HCEC 1CT (cell line): ENCODE measurements around the gene PMFBP1.
A peak's percentile ranks its signal among the peaks of the same experiment; 100 is the strongest.

Experiments
- DNase-seq: peaks from one replicate; pipeline ENCODE4 v3.0.0-alpha.2; 2017

PMFBP1 gene

GRCh38 chr16:72129976-72130656 is 41.8 kb downstream of the PMFBP1 start:
- no peak for DNase-seq

DNA sequence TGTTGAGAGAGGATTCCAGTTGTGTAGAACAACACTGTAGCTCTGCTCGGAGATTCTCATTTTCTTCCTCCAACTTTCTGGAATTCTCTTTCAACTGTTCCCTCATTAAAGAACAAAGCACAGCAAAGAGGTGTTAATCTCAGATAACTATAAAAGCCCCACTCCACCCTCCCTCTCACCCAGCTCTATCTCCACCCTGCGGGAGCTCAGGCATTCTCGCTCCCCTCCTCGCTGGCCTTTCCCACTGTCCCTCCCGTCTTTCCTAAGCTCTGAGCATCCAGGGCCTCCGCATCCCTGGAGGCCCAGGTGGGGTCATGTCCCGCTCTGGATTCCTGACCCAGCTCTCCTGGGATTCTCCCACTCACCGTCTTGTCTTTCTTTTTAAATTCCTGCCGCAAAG is 43.3 kb downstream of the PMFBP1 start:
- no peak for DNase-seq

DNA sequence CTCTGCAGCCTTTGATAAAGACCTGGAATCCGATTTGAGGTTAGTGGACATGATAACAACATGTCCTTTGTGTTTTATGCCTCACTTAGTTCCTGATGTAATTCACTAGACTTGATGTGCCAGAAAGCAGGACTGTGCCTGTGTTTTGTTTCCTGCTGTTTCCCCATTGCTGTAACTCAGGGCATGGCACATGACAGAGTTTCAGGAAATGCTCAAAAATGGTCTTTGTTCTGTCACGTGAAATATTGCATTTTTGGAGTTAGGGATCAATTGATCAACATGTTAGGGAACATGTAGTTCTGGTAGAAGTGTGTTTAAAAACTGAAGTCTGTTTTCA is 45.6 kb downstream of the PMFBP1 start:
- no peak for DNase-seq

- DNase-seq, result no peak
These were observed 46.1 kb downstream of the PMFBP1 start for GRCh38 chr16:72125635-72126428.

- DNase-seq, result peak; percentile 62
These were observed 47.0 kb downstream of the PMFBP1 start for GRCh38 chr16:72124761-72125634.

GRCh38 chr16:72124148-72124547 is 47.8 kb downstream of the PMFBP1 start:
- DNase-seq, result no peak

DNA sequence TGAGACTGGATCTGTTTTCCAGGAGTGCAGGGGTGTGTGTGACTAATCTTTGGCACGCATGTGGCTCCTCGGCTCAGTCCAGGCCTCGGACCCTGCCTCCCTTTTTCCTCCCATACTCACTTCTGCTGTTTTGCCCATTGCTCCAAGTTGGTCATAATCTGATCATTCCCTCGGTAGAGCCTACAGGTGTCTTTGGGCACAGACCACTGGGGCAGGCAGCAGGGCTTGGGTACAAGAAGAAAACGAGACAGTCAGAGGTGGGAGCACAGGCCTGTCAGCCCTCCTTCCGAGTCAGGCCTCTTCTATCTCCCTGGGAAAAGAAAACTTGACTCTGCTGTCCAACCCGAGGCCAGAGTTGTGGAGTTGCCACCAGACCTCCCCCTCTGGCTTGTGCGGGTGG is 48.5 kb downstream of the PMFBP1 start:
- no peak for DNase-seq

- DNase-seq, result no peak
These were observed 49.0 kb downstream of the PMFBP1 start for GRCh38 chr16:72122916-72123315.

DNA sequence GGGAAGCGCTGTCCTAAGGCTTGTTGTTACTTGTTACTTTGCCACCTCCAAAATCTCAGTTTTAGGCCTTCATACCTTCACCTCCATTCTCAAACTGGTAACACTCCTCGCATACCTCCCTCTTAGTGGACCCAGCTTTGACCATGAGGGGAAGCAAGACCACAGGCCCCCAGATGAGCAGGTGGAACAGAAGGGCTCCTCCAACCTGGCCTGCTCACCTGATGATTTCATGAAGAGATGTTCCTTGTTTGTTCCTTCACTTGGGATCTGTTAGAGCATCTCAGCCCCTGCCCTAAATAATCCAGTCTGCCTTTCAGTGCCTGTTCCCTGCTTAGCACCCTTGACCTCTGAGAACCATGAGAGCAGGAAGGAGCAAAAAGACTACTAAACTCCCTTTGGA is 49.6 kb downstream of the PMFBP1 start:
- DNase-seq, result no peak

DNA sequence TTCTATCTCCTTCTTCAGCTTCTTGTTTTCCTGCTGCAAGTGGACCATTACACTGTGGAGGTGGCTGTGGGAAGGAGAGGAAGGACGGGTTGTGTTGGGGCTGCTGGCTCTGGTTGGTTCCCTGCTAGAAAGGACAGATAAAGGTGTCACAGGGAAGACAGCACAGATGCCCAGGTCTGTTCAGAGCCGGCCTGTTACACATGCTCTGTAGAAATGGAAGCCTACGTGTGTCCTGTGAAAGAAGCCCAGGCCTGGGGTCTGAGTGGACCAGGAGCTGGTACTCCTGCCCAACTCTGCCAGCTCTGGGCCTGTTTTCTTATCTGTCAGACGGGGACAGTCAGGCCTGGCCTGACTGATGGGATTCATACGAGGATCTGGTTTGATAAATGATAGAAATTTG is 51.9 kb downstream of the PMFBP1 start:
- no peak for DNase-seq

- no peak for DNase-seq
These were observed 58.4 kb downstream of the PMFBP1 start for GRCh38 chr16:72113616-72113945.

- no peak for DNase-seq
These were observed 58.9 kb downstream of the PMFBP1 start for GRCh38 chr16:72112906-72113615.

GRCh38 chr16:72112452-72112792 is 59.5 kb downstream of the PMFBP1 start:
- DNase-seq, result no peak

- no peak for DNase-seq
These were observed 60.1 kb downstream of the PMFBP1 start for GRCh38 chr16:72111657-72112451.

GRCh38 chr16:72110662-72111615 is 61.0 kb downstream of the PMFBP1 start:
- no peak for DNase-seq

- DNase-seq, result no peak
These were observed 61.9 kb downstream of the PMFBP1 start for GRCh38 chr16:72109966-72110530.

GRCh38 chr16:72109300-72109699 is 62.7 kb downstream of the PMFBP1 start:
- no peak for DNase-seq

GRCh38 chr16:72108353-72109102 is 63.4 kb downstream of the PMFBP1 start:
- DNase-seq, result no peak

DNA sequence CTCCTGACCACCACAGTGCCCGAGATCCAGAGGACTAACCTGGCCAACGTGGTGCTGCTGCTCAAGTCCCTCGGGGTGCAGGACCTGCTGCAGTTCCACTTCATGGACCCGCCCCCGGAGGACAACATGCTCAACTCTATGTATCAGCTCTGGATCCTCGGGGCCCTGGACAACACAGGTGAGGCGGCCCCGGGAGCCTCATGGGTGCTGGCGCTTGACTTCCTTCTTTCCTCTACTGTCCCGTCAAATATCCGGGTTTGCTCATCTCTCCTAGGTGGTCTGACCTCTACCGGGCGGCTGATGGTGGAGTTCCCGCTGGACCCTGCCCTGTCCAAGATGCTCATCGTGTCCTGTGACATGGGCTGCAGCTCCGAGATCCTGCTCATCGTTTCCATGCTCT is 64.6 kb downstream of the PMFBP1 start:
- no peak for DNase-seq

GRCh38 chr16:72105978-72106377 is 66.0 kb downstream of the PMFBP1 start:
- no peak for DNase-seq
